Measurements from ENCODE around the gene ZFAND3. TPM values are rescaled to one million over a fixed set of nuclear protein-coding genes. Genes with fewer than 3 reads are reported as not detected.

The ZFAND3 gene
- total RNA-seq, 1 donor from 2014 or later: 50.7 TPM

DNA sequence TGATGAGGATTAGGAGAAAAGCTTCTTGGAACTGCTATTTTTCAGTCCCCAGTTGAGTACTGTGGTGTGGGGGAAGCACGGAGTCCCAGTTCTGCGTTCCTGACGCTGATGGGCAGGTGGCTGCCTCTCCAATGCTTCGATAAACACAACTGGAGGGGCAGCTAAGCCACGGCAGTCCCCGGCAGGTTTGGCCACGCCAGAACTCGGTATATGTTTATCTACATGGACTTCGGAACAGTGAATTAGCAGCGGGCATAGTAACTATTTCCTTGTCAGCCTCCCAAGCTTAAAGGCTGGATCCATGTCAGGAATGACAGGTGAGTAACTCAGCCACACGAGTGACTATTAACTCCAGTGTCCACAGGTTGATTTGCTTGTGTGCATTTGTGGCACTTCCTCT, 354.4 kb downstream of the ZFAND3 start:
- no peak for DNase-seq (ENCODE audit: extremely low read depth, low read depth, low spot score)

GRCh38 chr6:38174315-38174714, 354.8 kb downstream of the ZFAND3 start:
- no peak for DNase-seq (ENCODE audit: extremely low read depth, low read depth, low spot score)

DNA sequence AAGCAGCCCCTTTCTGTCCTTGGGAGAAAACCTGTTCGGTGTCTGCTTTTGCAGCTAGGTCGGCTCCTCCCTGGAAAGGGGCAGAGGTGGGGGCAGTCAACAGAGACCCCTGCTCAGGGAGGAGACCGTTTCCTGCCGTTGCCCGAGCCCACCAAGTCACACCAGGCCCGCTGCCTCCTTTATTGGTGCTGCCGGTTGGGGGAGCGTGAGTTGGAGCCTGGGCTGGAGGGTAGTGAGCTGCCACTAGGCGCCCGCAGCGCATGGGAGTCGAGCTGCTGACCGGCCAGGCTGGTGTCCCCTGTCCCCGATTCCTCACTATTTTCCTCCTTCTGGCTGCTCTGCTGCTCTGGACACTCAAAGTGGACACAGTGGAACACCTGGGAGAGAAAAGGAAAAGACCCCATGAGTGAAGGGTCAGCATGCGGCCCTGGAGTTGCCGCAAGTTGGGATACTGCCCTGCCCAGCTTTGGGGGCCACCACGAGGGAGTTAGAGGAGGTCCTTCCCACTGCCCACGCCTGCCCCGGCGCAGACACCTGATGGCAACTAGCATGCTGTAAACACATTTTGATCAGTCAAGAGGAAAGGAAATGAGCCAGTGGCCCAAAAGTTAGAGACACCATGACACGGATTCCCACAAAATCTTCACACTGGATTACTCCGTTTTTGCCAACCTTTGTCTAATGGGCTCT, 355.4 kb downstream of the ZFAND3 start:
- DNase-seq (ENCODE audit: extremely low read depth, low read depth, low spot score): no peak

GRCh38 chr6:38175786-38176185, 356.3 kb downstream of the ZFAND3 start:
- DNase-seq (ENCODE audit: extremely low read depth, low read depth, low spot score): no peak

DNA sequence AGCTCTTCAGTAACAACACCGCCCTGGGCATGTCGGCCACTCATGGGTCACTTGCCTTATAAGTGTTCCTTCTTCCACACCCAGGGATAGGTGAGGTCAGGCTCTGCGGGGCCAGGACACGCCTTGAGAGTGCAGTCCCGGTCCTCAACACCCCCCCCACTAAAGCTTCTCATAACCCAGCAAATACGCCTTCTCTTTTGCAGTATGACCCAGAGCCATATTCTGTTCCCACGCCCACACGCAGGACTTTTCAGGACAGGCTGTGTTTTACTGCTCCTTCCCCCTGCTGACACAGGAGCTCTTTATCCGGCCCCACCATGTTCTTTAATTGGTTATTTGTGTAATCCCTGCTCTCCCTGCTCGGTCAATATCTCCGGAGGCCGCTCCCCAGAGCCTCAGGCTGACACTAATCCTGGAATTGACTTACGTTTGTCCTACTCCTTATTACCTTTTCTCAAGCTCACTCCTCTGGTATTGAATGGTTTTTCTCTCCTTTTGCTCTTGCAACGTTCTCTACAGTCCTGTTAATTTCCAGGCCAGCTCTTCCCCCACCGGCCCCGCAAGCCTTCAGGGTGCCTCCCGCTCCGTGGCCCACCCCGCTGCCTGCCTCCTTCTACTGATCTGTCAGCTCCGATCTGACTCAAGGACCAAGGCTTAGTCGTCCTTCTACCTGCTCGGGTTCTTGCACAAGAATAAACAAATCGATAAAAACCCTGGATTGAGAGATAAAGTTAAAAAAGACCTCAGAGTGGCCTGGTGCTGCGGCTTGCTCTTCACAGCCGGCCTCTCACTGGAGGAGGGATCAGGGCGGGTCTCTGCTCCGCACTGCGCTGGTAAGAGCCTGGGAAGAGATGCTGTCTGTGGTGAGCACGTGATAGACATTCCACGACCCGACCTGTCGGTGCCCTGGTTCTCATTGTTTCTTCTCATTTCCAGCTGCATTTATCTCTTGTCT, 357.5 kb downstream of the ZFAND3 start:
- DNase-seq (ENCODE audit: extremely low read depth, low read depth, low spot score): no peak

GRCh38 chr6:38177882-38178583, 358.5 kb downstream of the ZFAND3 start:
- DNase-seq (ENCODE audit: extremely low read depth, low read depth, low spot score): no peak

DNA sequence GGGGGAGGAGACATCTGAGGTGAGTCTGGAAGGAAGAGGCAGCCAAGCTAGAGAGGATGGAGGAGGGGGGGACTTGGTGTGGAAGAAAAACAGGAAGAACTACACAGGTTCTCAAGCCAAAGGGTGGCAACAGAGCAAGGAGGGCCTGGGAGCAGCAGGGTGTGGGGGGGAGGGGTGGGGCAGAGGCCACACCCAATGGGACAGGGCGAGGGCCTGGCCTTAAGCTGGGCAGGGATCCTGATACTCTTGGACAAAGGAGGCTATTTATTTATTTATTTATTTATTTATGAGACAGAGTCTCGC, 359.0 kb downstream of the ZFAND3 start:
- DNase-seq (ENCODE audit: extremely low read depth, low read depth, low spot score): no peak

DNA sequence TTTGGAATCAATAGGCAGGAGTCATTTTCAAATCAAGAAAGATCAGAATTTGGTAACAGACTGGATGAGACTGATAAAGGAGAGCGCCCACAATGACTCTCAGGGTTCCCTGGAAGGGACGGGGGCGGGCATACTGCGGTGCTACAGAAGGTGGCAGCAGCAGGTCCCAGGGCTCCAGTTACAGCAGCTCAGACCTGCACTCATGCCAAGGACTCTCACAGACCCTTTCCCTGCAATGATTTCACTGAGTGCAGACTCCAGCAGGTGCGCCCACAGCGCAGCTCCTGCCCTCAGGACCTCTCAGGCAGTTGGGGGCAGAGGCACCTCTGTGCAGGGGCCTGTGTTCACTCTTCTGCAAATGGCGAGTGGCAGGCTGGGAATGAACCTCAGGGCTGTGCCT, 359.8 kb downstream of the ZFAND3 start:
- DNase-seq (ENCODE audit: extremely low read depth, low read depth, low spot score): no peak

- DNase-seq (ENCODE audit: extremely low read depth, low read depth, low spot score): no peak
Measured at GRCh38 chr6:38179794-38180430, 360.4 kb downstream of the ZFAND3 start.

DNA sequence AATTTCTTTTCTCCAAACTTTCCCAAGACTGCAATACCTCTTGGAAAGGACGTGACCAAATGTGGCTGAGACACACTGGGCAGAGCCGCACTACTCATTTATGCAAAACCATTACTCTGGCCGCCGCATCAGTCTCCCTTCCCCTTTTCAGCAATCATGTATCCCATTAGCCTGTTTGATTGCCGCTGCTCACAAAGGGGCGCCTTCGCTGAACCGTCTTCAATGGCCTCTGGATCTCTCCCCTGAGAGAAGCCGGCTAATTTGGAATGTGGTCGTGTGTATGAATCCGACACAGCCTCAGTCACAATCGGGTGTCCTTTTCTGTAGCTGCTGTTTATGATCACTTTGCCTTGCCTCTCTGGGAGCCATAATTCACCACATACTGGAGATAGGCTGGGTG, 361.1 kb downstream of the ZFAND3 start:
- DNase-seq (ENCODE audit: extremely low read depth, low read depth, low spot score): no peak

GRCh38 chr6:38182426-38182825, 362.9 kb downstream of the ZFAND3 start:
- no peak for DNase-seq (ENCODE audit: extremely low read depth, low read depth, low spot score)

- DNase-seq (ENCODE audit: extremely low read depth, low read depth, low spot score): no peak
Measured at GRCh38 chr6:38183856-38184584, 364.5 kb downstream of the ZFAND3 start.

- no peak for DNase-seq (ENCODE audit: extremely low read depth, low read depth, low spot score)
Measured at GRCh38 chr6:38184585-38185080, 365.1 kb downstream of the ZFAND3 start.

GRCh38 chr6:38185244-38185643, 365.7 kb downstream of the ZFAND3 start:
- no peak for DNase-seq (ENCODE audit: extremely low read depth, low read depth, low spot score)

DNA sequence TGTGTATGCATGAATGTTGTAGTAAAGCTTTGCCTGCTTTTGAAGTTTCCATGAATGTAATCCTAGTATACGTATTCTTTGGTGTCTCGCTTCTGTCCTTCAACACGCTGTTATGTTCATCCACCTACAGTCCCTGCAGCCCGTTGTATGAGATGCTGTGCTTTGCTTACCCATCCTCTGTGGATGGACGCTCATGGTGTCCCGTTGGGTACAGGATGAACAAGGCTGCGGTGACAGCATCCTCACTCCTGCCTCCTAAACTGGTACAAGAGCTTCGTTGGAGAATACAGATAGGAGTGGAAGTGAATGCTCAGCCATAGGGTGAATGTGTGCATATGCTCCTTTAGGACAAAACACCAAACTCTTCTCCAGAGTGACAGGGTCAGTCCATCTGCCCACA, 366.2 kb downstream of the ZFAND3 start:
- DNase-seq (ENCODE audit: extremely low read depth, low read depth, low spot score): no peak

- DNase-seq (ENCODE audit: extremely low read depth, low read depth, low spot score): no peak
Measured at GRCh38 chr6:38187325-38187724, 367.8 kb downstream of the ZFAND3 start.

- no peak for DNase-seq (ENCODE audit: extremely low read depth, low read depth, low spot score)
Measured at GRCh38 chr6:38187811-38188590, 368.5 kb downstream of the ZFAND3 start.

GRCh38 chr6:38188677-38189335, 369.3 kb downstream of the ZFAND3 start:
- no peak for DNase-seq (ENCODE audit: extremely low read depth, low read depth, low spot score)

- no peak for DNase-seq (ENCODE audit: extremely low read depth, low read depth, low spot score)
Measured at GRCh38 chr6:38191418-38191817, 371.9 kb downstream of the ZFAND3 start.
